Urinary bladder (tissue), 4 donors: ENCODE data around the gene TNFAIP2. TPM values are rescaled to one million over a fixed set of nuclear protein-coding genes. Genes with fewer than 3 reads are reported as not detected.
"Not testable (repeated sequence)": the region's sequence is repeated elsewhere in the genome, so short reads cannot be mapped to it uniquely, and the experiment has no call there.

Experiments
- DNase-seq: peaks from one replicate; pipeline ENCODE4 v3.0.0-alpha.2; 2015; ENCODE audit errors: extremely low spot score
- H3K27ac ChIP-seq: one replicate; pipeline ENCODE4 v1.5.1; 2013; ENCODE audit warnings: low read depth, mild to moderate bottlenecking, moderate library complexity
- H3K36me3 ChIP-seq: one replicate; pipeline ENCODE4 v1.6.1; 2013; ENCODE audit warnings: mild to moderate bottlenecking, moderate library complexity; ENCODE audit not compliant: insufficient read depth
- H3K4me1 ChIP-seq: one replicate; pipeline ENCODE4 v1.6.1; 2013; ENCODE audit warnings: mild to moderate bottlenecking, moderate library complexity; ENCODE audit not compliant: insufficient read depth
- H3K4me3 ChIP-seq: one replicate; pipeline ENCODE4 v1.5.1; 2013; ENCODE audit warnings: low read depth, low read length
- WGBS: extraction: QIAGEN DNeasy Blood & Tissue Kit; methylation state at CpG from one replicate; pipeline ENCODE4 v1.1.7; 2013; 5-methylcytosine and 5-hydroxymethylcytosine counted together
- polyA plus RNA-seq: library from polyadenylated mRNA; stranded (reverse); fragments of 200-250 nt; gene quantifications from one replicate; pipeline ENCODE4 v1.2.3, GENCODE V29; 2013
- total RNA-seq: library from RNA; depleted of rRNA; stranded (reverse); fragments of >200 nt; gene quantifications from one replicate; pipeline ENCODE4 v1.2.3, GENCODE V29; 2014
- donor health status: healthy with polysubstance abuse.
- donor health status: healthy.

The TNFAIP2 gene
- total and polyA plus RNA-seq, 2 donors, result 45.7 to 169 TPM

GRCh38 chr14:103165323-103165722, 42.1 kb downstream of the TNFAIP2 start:
- H3K4me1 ChIP-seq, result no peaks in the 10 kb centered on the region
- no peak overlapping the region for H3K27ac ChIP-seq
- DNase-seq, result no peak
- H3K36me3 ChIP-seq, result no peaks in the 10 kb centered on the region
- WGBS, result 88% methylated on average over 6 of the region's 6 CpGs
- H3K4me3 ChIP-seq, result no peak overlapping the region

- DNase-seq, result no peak
- Histone ChIP-seq H3K27ac (no peak overlapping the region), H3K36me3 (no peaks in the 10 kb centered on the region), H3K4me3 (no peak overlapping the region), H3K4me1 (no peaks in the 10 kb centered on the region)
- 93% methylated on average over 6 of the region's 6 CpGs for WGBS
Observed at GRCh38 chr14:103169954-103170353, 46.7 kb downstream of the TNFAIP2 start.

DNA sequence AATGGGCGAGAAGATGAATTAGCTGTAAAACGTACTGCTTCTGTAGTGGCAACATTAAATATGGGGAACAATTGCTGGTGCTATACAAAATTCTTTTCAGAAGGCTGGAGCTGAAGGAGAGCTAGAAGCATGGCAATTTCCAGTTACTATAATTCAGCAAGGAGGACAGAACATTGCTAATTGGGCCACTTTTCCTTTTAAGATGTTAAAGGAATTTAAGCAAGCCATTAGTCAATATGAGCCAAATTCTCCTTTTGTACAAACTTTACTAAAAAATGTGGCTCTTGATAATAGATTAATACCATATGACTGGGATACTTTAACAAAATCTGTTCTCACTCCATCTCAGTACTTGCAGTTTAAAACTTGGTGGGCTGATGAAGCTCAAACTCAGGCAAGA, 47.9 kb downstream of the TNFAIP2 start:
- not testable (repeated sequence) for H3K4me3 ChIP-seq, H3K4me1 ChIP-seq, H3K27ac ChIP-seq, DNase-seq, H3K36me3 ChIP-seq
- WGBS, result 72% methylated on average over 2 of the region's 2 CpGs

GRCh38 chr14:103172921-103173320, 49.7 kb downstream of the TNFAIP2 start:
- Histone ChIP-seq H3K27ac (no peak overlapping the region), H3K4me1 (no peaks in the 10 kb centered on the region), H3K36me3 (no peaks in the 10 kb centered on the region), H3K4me3 (no peak overlapping the region)
- DNase-seq, result no peak
- 68% methylated on average over 5 of the region's 5 CpGs for WGBS

DNA sequence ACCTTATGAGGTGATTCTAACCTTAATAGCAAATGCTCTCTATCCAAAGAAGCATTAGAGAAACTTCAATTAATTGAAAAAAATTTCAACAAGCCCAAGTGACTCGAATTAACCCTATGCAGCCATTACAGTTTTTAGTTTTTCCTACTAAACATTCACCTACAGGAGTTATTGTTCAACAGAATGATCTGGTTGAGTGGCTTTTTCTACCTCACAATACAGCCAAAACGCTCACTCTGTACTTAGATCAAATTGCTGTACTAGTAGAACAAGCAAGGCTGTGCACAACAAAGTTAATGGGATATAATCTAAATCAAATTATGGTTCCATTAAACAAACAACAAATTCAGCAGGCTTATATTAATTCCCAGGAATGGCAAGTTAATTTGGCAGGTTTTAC, 50.6 kb downstream of the TNFAIP2 start:
- not testable (repeated sequence) for H3K4me1 ChIP-seq, H3K27ac ChIP-seq, H3K36me3 ChIP-seq, H3K4me3 ChIP-seq, DNase-seq
- WGBS, result 52% methylated on average over 2 of the region's 2 CpGs

- not testable (repeated sequence) for H3K4me1 ChIP-seq, H3K4me3 ChIP-seq, H3K27ac ChIP-seq, H3K36me3 ChIP-seq, DNase-seq
- WGBS, result 75% methylated on average over 4 of the region's 4 CpGs
Observed at GRCh38 chr14:103176176-103176575, 52.9 kb downstream of the TNFAIP2 start.

DNA sequence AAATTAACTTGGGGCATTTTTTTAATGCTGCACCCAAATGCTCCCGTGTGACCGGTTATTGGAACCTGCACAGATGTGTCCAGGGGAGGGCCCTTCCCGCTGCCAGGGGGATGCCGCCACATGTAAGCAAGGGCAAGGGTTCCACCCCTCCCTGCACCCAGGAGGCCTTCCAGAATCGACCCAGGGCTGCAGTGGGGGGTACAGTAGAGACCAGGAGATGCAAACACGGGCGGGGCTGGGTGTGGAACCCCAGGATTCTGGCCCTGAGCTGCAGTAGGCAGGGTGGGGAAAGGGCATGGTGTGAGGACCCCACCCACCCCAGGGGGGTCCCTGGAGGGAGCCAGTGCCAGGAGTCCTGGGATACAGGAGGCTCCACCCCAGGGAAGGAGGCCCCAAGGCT, 54.1 kb downstream of the TNFAIP2 start:
- no peaks in the 10 kb centered on the region for H3K4me1 ChIP-seq
- DNase-seq, result no peak
- no peak overlapping the region for H3K27ac ChIP-seq
- H3K36me3 ChIP-seq, result no peaks in the 10 kb centered on the region
- H3K4me3 ChIP-seq, result no peak overlapping the region
- WGBS, result 78% methylated on average over 7 of the region's 7 CpGs

- Histone ChIP-seq H3K4me3 (no peak overlapping the region), H3K4me1 (no peaks in the 10 kb centered on the region), H3K36me3 (no peaks in the 10 kb centered on the region), H3K27ac (no peak overlapping the region)
- 71% methylated on average over 6 of the region's 6 CpGs for WGBS
- DNase-seq, result no peak
Observed at GRCh38 chr14:103178521-103178920, 55.3 kb downstream of the TNFAIP2 start.

DNA sequence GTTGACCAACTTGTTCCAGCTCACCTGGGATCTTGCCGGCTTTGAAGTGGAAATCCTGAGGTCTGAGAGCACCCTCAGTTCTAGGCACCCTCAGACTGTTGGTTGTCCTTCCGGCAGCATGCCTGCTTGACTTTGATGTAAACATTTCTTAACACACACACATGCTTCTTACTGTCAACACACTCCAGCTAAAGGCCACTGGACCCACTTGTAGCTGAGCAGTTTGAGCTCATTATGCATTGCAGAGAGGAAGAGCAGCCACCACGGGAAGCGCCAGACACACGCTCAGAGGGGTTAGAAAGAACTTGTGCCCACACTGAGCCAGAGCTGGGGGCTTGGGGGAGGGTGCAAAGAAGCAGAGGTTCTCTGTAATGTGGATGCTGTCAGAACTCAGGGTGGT, 55.8 kb downstream of the TNFAIP2 start:
- Histone ChIP-seq H3K27ac (no peak overlapping the region), H3K4me3 (no peak overlapping the region), H3K36me3 (no peaks in the 10 kb centered on the region), H3K4me1 (no peaks in the 10 kb centered on the region)
- WGBS, result 73% methylated on average over 5 of the region's 5 CpGs
- DNase-seq, result no peak

GRCh38 chr14:103180331-103180730, 57.1 kb downstream of the TNFAIP2 start:
- no peaks in the 10 kb centered on the region for H3K36me3 ChIP-seq
- 81% methylated on average over 5 of the region's 5 CpGs for WGBS
- H3K4me3 ChIP-seq, result no peak overlapping the region
- no peak for DNase-seq
- no peaks in the 10 kb centered on the region for H3K4me1 ChIP-seq
- no peak overlapping the region for H3K27ac ChIP-seq

- Histone ChIP-seq H3K4me1 (no peaks in the 10 kb centered on the region), H3K27ac (no peak overlapping the region), H3K4me3 (no peak overlapping the region), H3K36me3 (no peaks in the 10 kb centered on the region)
- no peak for DNase-seq
- WGBS, result 87% methylated on average over 12 of the region's 12 CpGs
Observed at GRCh38 chr14:103184046-103184445, 60.8 kb downstream of the TNFAIP2 start.

DNA sequence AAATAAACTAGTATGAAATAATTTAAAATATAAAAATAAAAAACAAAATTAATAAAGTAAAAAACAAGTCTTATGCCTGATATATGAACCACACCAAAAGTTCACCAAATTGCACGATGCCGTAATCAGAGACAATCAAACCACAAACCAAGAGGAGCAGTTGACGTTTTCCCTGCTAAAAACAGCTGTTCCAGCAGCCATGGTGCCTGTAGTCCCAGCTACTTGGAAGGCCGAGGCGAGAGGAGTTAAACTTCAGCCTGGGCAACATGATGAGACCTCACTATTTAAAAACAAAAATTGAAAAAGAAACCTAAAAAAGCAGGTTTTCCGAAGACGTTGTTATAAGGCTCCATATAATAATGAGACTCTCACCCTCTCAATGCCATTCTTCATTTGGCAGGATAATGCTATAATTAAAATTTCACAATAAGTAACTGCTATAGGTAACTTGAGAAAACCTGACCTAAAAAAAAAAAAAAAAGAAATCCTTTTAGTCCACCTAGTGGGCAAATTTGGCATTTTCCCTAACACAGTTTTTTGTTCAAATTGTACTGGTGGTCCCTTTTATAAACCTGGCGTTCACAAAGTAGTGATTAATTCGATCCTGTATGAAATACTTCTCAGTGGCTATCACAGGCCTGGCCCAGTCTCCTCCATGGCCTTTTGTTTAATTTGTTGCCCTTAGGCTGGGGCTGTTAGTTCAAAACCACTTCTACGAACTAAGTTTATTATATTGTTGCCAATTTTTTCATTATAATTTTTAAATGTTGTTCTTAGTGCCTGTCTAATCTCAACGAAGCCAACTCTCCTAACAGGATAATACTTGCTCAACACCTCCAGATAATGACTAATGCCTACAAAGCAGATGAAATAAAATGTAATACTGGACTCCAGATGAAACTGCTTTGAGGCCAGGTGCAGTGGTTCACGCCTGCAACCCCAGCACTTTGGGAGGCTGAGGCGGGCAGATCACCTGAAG, 62.1 kb downstream of the TNFAIP2 start:
- no peak for DNase-seq
- Histone ChIP-seq H3K36me3 (no peaks in the 10 kb centered on the region), H3K27ac (no peak overlapping the region), H3K4me1 (peaks cover 2% of the 10 kb centered on the region), H3K4me3 (no peak overlapping the region)
- 53% methylated on average over 13 of the region's 13 CpGs for WGBS

GRCh38 chr14:103186241-103186822, 63.1 kb downstream of the TNFAIP2 start:
- Histone ChIP-seq H3K36me3 (no peaks in the 10 kb centered on the region), H3K4me1 (peaks cover 2% of the 10 kb centered on the region), H3K27ac (no peak overlapping the region), H3K4me3 (no peak overlapping the region)
- DNase-seq, result no peak
- 75% methylated on average over 9 of the region's 9 CpGs for WGBS
